IPS-20b (cell line): Measurements from ENCODE around the gene C16orf90.

Experiments
- H3K27ac ChIP-seq: one replicate; pipeline ENCODE4 v1.5.1; 2013; ENCODE audit warnings: low read length
- H3K27me3 ChIP-seq: 2 replicates; pipeline ENCODE4 v1.6.1; 2013; ENCODE audit warnings: mild to moderate bottlenecking, low read length, inconsistent platforms; ENCODE audit not compliant: insufficient read depth
- H3K36me3 ChIP-seq: 2 replicates; pipeline ENCODE4 v1.6.1; 2013; ENCODE audit warnings: low read depth, mild to moderate bottlenecking, inconsistent platforms, low read length, moderate library complexity; ENCODE audit not compliant: insufficient read depth
- H3K4me1 ChIP-seq: 2 replicates; pipeline ENCODE4 v1.6.1; 2013; ENCODE audit warnings: mild to moderate bottlenecking, control low read depth, inconsistent platforms, low read length, moderate library complexity; ENCODE audit not compliant: insufficient read depth
- H3K4me3 ChIP-seq: 2 replicates; pipeline ENCODE4 v1.5.1; 2013; ENCODE audit warnings: mild to moderate bottlenecking, low read length, inconsistent platforms
- H3K9ac ChIP-seq: 2 replicates; pipeline ENCODE4 v1.6.1; 2013; ENCODE audit warnings: low read depth, mild to moderate bottlenecking, inconsistent platforms, low read length, moderate library complexity
- H3K9me3 ChIP-seq: 2 replicates; pipeline ENCODE4 v1.6.1; 2013; ENCODE audit warnings: mild to moderate bottlenecking, low read depth, low read length, inconsistent platforms; ENCODE audit not compliant: insufficient read depth

The C16orf90 gene

GRCh38 chr16:3495176-3495575 is at the start of gene C16orf90:
Gene C16orf90, minus strand, starts transcription at chr16:3495489. Its CDS starts 68 bp downstream, at chr16:3495421.
- H3K9ac ChIP-seq: no peak within 1 kb of the TSS
- H3K27me3 ChIP-seq: no peaks in the 10 kb centered on the region
- no peaks in the 10 kb centered on the region for H3K9me3 ChIP-seq
- no peak within 1 kb of the TSS for H3K27ac ChIP-seq
- no peaks in the 10 kb centered on the region for H3K4me1 ChIP-seq
- no peak within 1 kb of the TSS for H3K4me3 ChIP-seq
- no peaks in the 10 kb centered on the region for H3K36me3 ChIP-seq

GRCh38 chr16:3542601-3543373 is 47.5 kb upstream of the C16orf90 start:
- Histone ChIP-seq H3K4me1 (peaks cover 4% of the 10 kb centered on the region; the same call in 1 of the 2 replicates), H3K4me3 (no peak overlapping the region), H3K9ac (peak overlapping the region; percentile 11; the same call in 1 of the 2 replicates), H3K27ac (no peak overlapping the region), H3K27me3 (no peaks in the 10 kb centered on the region), H3K36me3 (peaks cover 5% of the 10 kb centered on the region; the same call in 1 of the 2 replicates), H3K9me3 (no peaks in the 10 kb centered on the region)

GRCh38 chr16:3541527-3542155 is 46.4 kb upstream of the C16orf90 start:
- no peaks in the 10 kb centered on the region for H3K27me3 ChIP-seq
- peaks cover 10% of the 10 kb centered on the region for H3K36me3 ChIP-seq
- no peaks in the 10 kb centered on the region for H3K9me3 ChIP-seq
- H3K27ac ChIP-seq: no peak overlapping the region
- H3K9ac ChIP-seq: no peak overlapping the region
- peaks cover 4% of the 10 kb centered on the region; the same call in 1 of the 2 replicates for H3K4me1 ChIP-seq
- H3K4me3 ChIP-seq: no peak overlapping the region

GRCh38 chr16:3538222-3538621 is 42.9 kb upstream of the C16orf90 start:
- Histone ChIP-seq H3K9me3 (no peaks in the 10 kb centered on the region), H3K27me3 (no peaks in the 10 kb centered on the region), H3K9ac (no peak overlapping the region), H3K4me3 (no peak overlapping the region), H3K27ac (no peak overlapping the region), H3K4me1 (peaks cover 4% of the 10 kb centered on the region; the same call in 1 of the 2 replicates), H3K36me3 (peaks cover 19% of the 10 kb centered on the region)

GRCh38 chr16:3536851-3537250 is 41.6 kb upstream of the C16orf90 start:
- no peaks in the 10 kb centered on the region for H3K27me3 ChIP-seq
- no peak overlapping the region for H3K4me3 ChIP-seq
- no peaks in the 10 kb centered on the region for H3K9me3 ChIP-seq
- H3K27ac ChIP-seq: no peak overlapping the region
- peaks cover 27% of the 10 kb centered on the region for H3K36me3 ChIP-seq
- H3K4me1 ChIP-seq: peaks cover 4% of the 10 kb centered on the region; the same call in 1 of the 2 replicates
- H3K9ac ChIP-seq: no peak overlapping the region; the same call in 1 of the 2 replicates

- Histone ChIP-seq H3K4me3 (no peak overlapping the region), H3K36me3 (peaks cover 27% of the 10 kb centered on the region), H3K27ac (no peak overlapping the region), H3K4me1 (peaks cover under 1% of the 10 kb centered on the region; the same call in 1 of the 2 replicates), H3K9me3 (no peaks in the 10 kb centered on the region), H3K27me3 (no peaks in the 10 kb centered on the region), H3K9ac (no peak overlapping the region)
Observed at GRCh38 chr16:3536271-3536731, 41.0 kb upstream of the C16orf90 start.

- H3K4me1 ChIP-seq: no peaks in the 10 kb centered on the region
- no peak overlapping the region for H3K4me3 ChIP-seq
- H3K9me3 ChIP-seq: no peaks in the 10 kb centered on the region
- no peak overlapping the region for H3K27ac ChIP-seq
- H3K9ac ChIP-seq: no peak overlapping the region
- H3K36me3 ChIP-seq: peaks cover 31% of the 10 kb centered on the region
- no peaks in the 10 kb centered on the region for H3K27me3 ChIP-seq
Observed at GRCh38 chr16:3534126-3534525, 38.8 kb upstream of the C16orf90 start.

- H3K27ac ChIP-seq: no peak overlapping the region
- no peaks in the 10 kb centered on the region for H3K9me3 ChIP-seq
- no peaks in the 10 kb centered on the region for H3K27me3 ChIP-seq
- H3K4me3 ChIP-seq: no peak overlapping the region
- no peak overlapping the region for H3K9ac ChIP-seq
- H3K4me1 ChIP-seq: no peaks in the 10 kb centered on the region
- peaks cover 36% of the 10 kb centered on the region for H3K36me3 ChIP-seq
Observed at GRCh38 chr16:3532741-3533140, 37.5 kb upstream of the C16orf90 start.

GRCh38 chr16:3530371-3530914 is 35.2 kb upstream of the C16orf90 start:
- Histone ChIP-seq H3K36me3 (peaks cover 26% of the 10 kb centered on the region), H3K9me3 (no peaks in the 10 kb centered on the region), H3K4me3 (no peak overlapping the region), H3K27me3 (no peaks in the 10 kb centered on the region), H3K27ac (no peak overlapping the region), H3K9ac (no peak overlapping the region), H3K4me1 (no peaks in the 10 kb centered on the region)

- no peak overlapping the region for H3K4me3 ChIP-seq
- no peaks in the 10 kb centered on the region for H3K4me1 ChIP-seq
- H3K27me3 ChIP-seq: no peaks in the 10 kb centered on the region
- no peaks in the 10 kb centered on the region for H3K9me3 ChIP-seq
- H3K9ac ChIP-seq: no peak overlapping the region
- H3K36me3 ChIP-seq: peaks cover 26% of the 10 kb centered on the region
- H3K27ac ChIP-seq: no peak overlapping the region
Observed at GRCh38 chr16:3529175-3529574, 33.9 kb upstream of the C16orf90 start.

- no peaks in the 10 kb centered on the region for H3K9me3 ChIP-seq
- H3K27me3 ChIP-seq: no peaks in the 10 kb centered on the region
- no peak overlapping the region for H3K27ac ChIP-seq
- no peak overlapping the region for H3K4me3 ChIP-seq
- no peak overlapping the region for H3K9ac ChIP-seq
- no peaks in the 10 kb centered on the region for H3K4me1 ChIP-seq
- peaks cover 33% of the 10 kb centered on the region for H3K36me3 ChIP-seq
Observed at GRCh38 chr16:3528406-3528805, 33.1 kb upstream of the C16orf90 start.
